ENCODE measurements around the gene FKRP. TPM values are rescaled to one million over a fixed set of nuclear protein-coding genes. Genes with fewer than 3 reads are reported as not detected.

FKRP gene
- total RNA-seq, 2 experiments from 2014 or later = 7.7 to 10.1 TPM

DNA sequence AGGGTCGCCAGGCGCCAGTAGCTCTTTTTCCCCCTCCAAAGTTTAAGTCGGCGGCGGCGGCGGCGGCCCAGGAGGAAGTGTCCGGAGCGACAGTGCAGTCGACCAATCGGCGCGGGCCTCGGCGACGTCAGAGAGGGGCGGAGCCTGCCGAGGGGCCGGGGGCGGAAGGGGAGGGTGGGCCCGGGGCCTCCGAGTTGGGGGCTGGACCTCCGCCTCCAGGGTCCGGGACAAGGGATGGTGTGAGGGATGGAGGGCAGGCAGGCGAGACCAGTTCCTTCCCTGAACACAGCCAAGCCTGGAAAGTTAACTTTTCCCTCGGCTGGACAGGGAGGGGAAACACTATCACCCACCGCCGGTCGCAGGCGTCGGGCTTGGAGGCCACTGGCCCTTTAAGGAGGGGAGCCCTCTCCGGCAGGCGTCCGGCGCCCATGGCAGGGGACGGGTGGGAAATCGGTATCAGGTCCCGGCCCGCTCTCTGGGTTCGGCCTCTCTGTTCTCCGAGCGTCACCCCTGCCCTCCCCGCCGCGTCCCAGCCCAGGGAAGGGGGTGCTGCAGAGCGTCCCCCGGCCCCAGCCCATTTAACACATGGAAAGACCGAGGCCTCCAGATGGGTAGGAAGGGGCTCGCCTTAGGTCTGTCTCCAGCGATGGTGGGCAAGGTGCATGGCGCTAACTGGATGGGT is 28.7 kb upstream of the FKRP start, which contains the start of gene PRKD2:
Gene PRKD2, minus strand, starts transcription at position 81 of the 682 bp plus-strand sequence. CDS start 744 bp downstream, outside the sequence.
- CTCF ChIA-PET = interaction anchor here (1.0 to 5.7 kb wide), 3 partner anchors 11 to 55 kb away, joined by 3 to 75 read pairs (median 43); no protein-coding TSS in a partner anchor
- peak within 1 kb of the TSS; percentile 94 for H3K27ac Mint-ChIP-seq
- intact Hi-C loops (cut with micrococcal nuclease) = no loop called here
- TF ChIP-seq CTCF (IDR thresholded peaks at IDR 0.05) = no peak
- H3K27me3 Mint-ChIP-seq = no peaks in the 10 kb centered on the region
- peaks cover 37% of the 10 kb centered on the region for H3K4me1 Mint-ChIP-seq (ENCODE audit: low read depth)
- H3K9me3 Mint-ChIP-seq = no peaks in the 10 kb centered on the region
- DNase-seq (peak; percentile 92), ATAC-seq (peak; percentile 62)
- POLR2A ChIA-PET = interaction anchor here (0.8 to 3.3 kb wide), 4 partner anchors 12 to 116 kb away, joined by 3 to 12 read pairs (median 6); partner anchors contain the start of gene CALM3
- peak within 1 kb of the TSS; percentile 86 for H3K4me3 Mint-ChIP-seq
- peaks cover 36% of the 10 kb centered on the region for H3K36me3 Mint-ChIP-seq (ENCODE audit: low read depth)

- POLR2A ChIA-PET = interaction anchor here (0.7 to 1.7 kb wide), 5 partner anchors 12 to 24 kb away, joined by 3 to 8 read pairs (median 4); no protein-coding TSS in a partner anchor
- intact Hi-C loops (cut with micrococcal nuclease) = no loop called here
- Mint-ChIP-seq H3K36me3 (ENCODE audit: low read depth) (peaks cover 35% of the 10 kb centered on the region), H3K27me3 (no peaks in the 10 kb centered on the region), H3K4me1 (ENCODE audit: low read depth) (peaks cover 38% of the 10 kb centered on the region), H3K4me3 (peak overlapping the region; percentile 86), H3K9me3 (no peaks in the 10 kb centered on the region), H3K27ac (peak overlapping the region; percentile 94)
- peak; percentile 45 for DNase-seq
- CTCF ChIA-PET = interaction anchor here (0.8 to 2.7 kb wide), 5 partner anchors 11 to 180 kb away, joined by 3 to 16 read pairs (median 4); no protein-coding TSS in a partner anchor
- peak; percentile 21 for ATAC-seq
- no peak for TF ChIP-seq CTCF (IDR thresholded peaks at IDR 0.05)
Measured at GRCh38 chr19:46717716-46718143, 28.1 kb upstream of the FKRP start.

DNA sequence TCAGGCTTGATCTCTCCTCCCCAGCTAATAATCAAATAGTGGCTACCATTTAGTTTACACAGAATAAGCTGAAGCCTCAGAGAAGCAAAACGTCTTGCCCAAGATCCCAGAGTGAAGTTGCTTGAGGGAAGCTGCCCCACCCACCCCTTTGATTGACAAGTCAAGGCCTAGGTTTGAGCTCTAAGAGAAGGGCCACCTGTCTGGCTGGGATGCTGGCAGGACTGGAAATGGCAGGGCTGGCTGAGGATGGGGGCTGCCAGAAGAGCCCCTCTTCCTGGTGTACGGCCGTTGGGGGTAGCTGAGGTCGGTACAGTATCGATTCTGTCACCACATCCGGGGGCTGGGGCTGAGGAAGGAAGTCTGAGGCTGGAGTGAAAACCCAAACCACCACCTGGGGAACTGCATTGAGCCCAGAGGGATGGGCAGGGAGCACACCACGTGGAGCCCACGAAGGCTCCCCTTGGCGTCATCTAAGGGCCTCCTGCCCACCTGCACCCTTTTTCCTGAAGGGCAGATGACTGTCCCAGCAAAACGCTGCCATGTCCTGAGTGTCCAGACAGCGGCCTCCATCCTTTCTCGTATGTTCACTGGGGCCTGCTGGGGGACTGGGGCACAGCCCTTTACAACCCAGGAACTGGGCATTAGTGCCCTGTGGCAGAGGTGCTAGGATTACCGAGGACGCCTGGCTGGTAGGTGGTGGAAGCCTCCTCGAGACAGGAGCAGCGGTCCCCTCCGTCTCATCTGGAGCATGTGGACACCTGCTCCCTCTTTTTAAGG is 27.5 kb upstream of the FKRP start:
- ATAC-seq (peak; percentile 15), DNase-seq (peak; percentile 79)
- TF ChIP-seq CTCF (IDR thresholded peaks at IDR 0.05) = no peak
- no peaks in the 10 kb centered on the region for H3K9me3 Mint-ChIP-seq
- ChIA-PET CTCF (interaction anchor here (0.6 to 2.7 kb wide), 6 partner anchors 10 to 181 kb away, joined by 3 to 16 read pairs (median 4); no protein-coding TSS in a partner anchor), POLR2A (interaction anchor here (0.7 to 1.7 kb wide), 5 partner anchors 11 to 23 kb away, joined by 3 to 8 read pairs (median 4); no protein-coding TSS in a partner anchor)
- H3K4me1 Mint-ChIP-seq (ENCODE audit: low read depth) = peaks cover 37% of the 10 kb centered on the region
- peaks cover 37% of the 10 kb centered on the region for H3K36me3 Mint-ChIP-seq (ENCODE audit: low read depth)
- H3K4me3 Mint-ChIP-seq = peak overlapping the region; percentile 86
- no peaks in the 10 kb centered on the region for H3K27me3 Mint-ChIP-seq
- H3K27ac Mint-ChIP-seq = peak overlapping the region; percentile 94
- intact Hi-C loops (cut with micrococcal nuclease) = no loop called here

DNA sequence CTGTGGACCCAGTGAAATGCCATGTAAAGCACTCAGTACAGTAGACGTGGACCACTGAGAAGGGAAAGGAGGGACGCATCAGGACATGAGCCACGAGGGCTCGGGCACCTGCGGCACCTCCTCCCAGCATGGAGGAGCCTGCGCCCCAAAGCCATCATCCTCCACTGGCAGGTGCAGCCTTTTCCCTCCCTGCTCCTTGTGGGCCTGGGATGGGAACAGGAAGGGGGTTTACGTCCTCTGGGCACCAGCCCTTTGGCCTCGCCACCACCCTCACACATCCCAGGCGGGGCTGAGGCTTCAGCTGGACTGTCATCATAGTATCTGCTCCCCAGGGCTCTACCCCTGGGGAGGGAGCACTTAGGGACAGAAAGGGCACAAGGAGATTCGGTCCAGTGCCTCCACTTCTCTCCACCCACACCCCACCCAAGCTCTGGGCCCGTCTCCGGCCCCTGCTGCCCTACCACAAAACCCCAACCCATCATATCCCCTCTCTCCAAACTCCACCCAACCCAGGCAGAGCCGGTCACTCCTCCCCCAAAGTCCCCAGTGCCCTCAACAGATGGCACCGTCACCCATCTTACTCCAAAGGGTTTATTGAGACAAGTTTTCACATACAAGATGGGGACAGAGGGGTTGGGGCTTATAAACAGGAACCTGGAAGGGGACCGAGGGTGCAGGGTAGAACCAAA is 26.8 kb upstream of the FKRP start:
- DNase-seq (no peak), ATAC-seq (no peak)
- peak overlapping the region; percentile 86 for H3K4me3 Mint-ChIP-seq
- H3K4me1 Mint-ChIP-seq (ENCODE audit: low read depth) = peaks cover 34% of the 10 kb centered on the region
- no peaks in the 10 kb centered on the region for H3K27me3 Mint-ChIP-seq
- peak overlapping the region; percentile 94 for H3K27ac Mint-ChIP-seq
- no peaks in the 10 kb centered on the region for H3K9me3 Mint-ChIP-seq
- H3K36me3 Mint-ChIP-seq (ENCODE audit: low read depth) = peaks cover 36% of the 10 kb centered on the region
- TF ChIP-seq CTCF (IDR thresholded peaks at IDR 0.05) = no peak
- intact Hi-C loops (cut with micrococcal nuclease) = no loop called here
- CTCF ChIA-PET = interaction anchor here (1.1 to 2.7 kb wide), 2 partner anchors 10 to 15 kb away, joined by 4 to 16 read pairs; no protein-coding TSS in a partner anchor
- POLR2A ChIA-PET = interaction anchor here (1.3 to 1.7 kb wide), 3 partner anchors 10 to 22 kb away, joined by 4 to 8 read pairs (median 4); no protein-coding TSS in a partner anchor
